Glutamatergic neuron (in vitro differentiated cells): ENCODE measurements around the gene TANGO6. TPM values are rescaled to one million over a fixed set of nuclear protein-coding genes. Genes with fewer than 3 reads are reported as not detected.

Experiments used
- DNase-seq: peaks from one replicate; pipeline ENCODE4 v3.0.0; 2022
- H3K27ac Mint-ChIP-seq: one replicate; pipeline ENCODE4 v1.8.0; 2020; ENCODE audit warnings: mild to moderate bottlenecking, mixed read lengths, inconsistent platforms; ENCODE audit not compliant: unreplicated experiment
- H3K27me3 Mint-ChIP-seq: one replicate; pipeline ENCODE4 v1.8.0; 2020; ENCODE audit warnings: mild to moderate bottlenecking, moderate library complexity, mixed read lengths, inconsistent platforms; ENCODE audit not compliant: unreplicated experiment
- H3K36me3 Mint-ChIP-seq: one replicate; pipeline ENCODE4 v1.8.0; 2020; ENCODE audit warnings: mild to moderate bottlenecking, mixed read lengths, inconsistent platforms; ENCODE audit not compliant: unreplicated experiment
- H3K4me1 Mint-ChIP-seq: one replicate; pipeline ENCODE4 v1.8.0; 2020; ENCODE audit warnings: mild to moderate bottlenecking, low read depth, mixed read lengths, inconsistent platforms; ENCODE audit not compliant: unreplicated experiment
- H3K4me3 Mint-ChIP-seq: one replicate; pipeline ENCODE4 v1.8.0; 2020; ENCODE audit warnings: mild to moderate bottlenecking, mixed read lengths, inconsistent platforms; ENCODE audit not compliant: unreplicated experiment
- H3K9me3 Mint-ChIP-seq: one replicate; pipeline ENCODE4 v1.8.0; 2020; ENCODE audit warnings: mild to moderate bottlenecking, moderate library complexity, mixed read lengths, inconsistent platforms; ENCODE audit not compliant: unreplicated experiment
- CTCF ChIP-seq: fragments of 200-600 bp; sonication (generic); IDR thresholded peaks from one replicate; pipeline ENCODE4 v1.5.0; 2021; ENCODE audit not compliant: partially characterized antibody, unreplicated experiment
- total RNA-seq: library from RNA; stranded (reverse); fragmentation: NEBNext Ultra II Directional; extraction: Animal tissue kit (Norgen Biotek cat#: 25700); gene quantifications from one replicate; pipeline ENCODE4 v1.2.1, GENCODE V29; 2021; ENCODE audit not compliant: unreplicated experiment

The TANGO6 gene
- total RNA-seq, 1 donor from 2014 or later, result 16.1 TPM

GRCh38 chr16:69029121-69029520 lies 185.8 kb downstream of the TANGO6 start:
- Mint-ChIP-seq H3K27me3 (no peaks in the 10 kb centered on the region), H3K4me1 (no peaks in the 10 kb centered on the region), H3K27ac (no peak overlapping the region), H3K36me3 (no peaks in the 10 kb centered on the region), H3K9me3 (no peaks in the 10 kb centered on the region), H3K4me3 (no peak overlapping the region)
- no peak for TF ChIP-seq CTCF
- no peak for DNase-seq

GRCh38 chr16:69031877-69032301 lies 188.6 kb downstream of the TANGO6 start:
- no peaks in the 10 kb centered on the region for H3K27me3 Mint-ChIP-seq
- DNase-seq, result no peak
- no peak overlapping the region for H3K27ac Mint-ChIP-seq
- H3K4me1 Mint-ChIP-seq, result no peaks in the 10 kb centered on the region
- no peak overlapping the region for H3K4me3 Mint-ChIP-seq
- no peak for TF ChIP-seq CTCF
- H3K36me3 Mint-ChIP-seq, result no peaks in the 10 kb centered on the region
- no peaks in the 10 kb centered on the region for H3K9me3 Mint-ChIP-seq

- no peaks in the 10 kb centered on the region for H3K9me3 Mint-ChIP-seq
- DNase-seq, result no peak
Observed at GRCh38 chr16:69033151-69033949, 190.0 kb downstream of the TANGO6 start.

GRCh38 chr16:69035375-69035774 lies 192.0 kb downstream of the TANGO6 start:
- H3K27ac Mint-ChIP-seq, result no peak overlapping the region
- H3K4me1 Mint-ChIP-seq, result peaks cover 6% of the 10 kb centered on the region
- no peaks in the 10 kb centered on the region for H3K36me3 Mint-ChIP-seq
- H3K27me3 Mint-ChIP-seq, result no peaks in the 10 kb centered on the region
- H3K9me3 Mint-ChIP-seq, result no peaks in the 10 kb centered on the region
- DNase-seq, result no peak
- no peak overlapping the region for H3K4me3 Mint-ChIP-seq
- no peak for TF ChIP-seq CTCF

More at GRCh38 chr16:69033151-69033949, 190.0 kb downstream of the TANGO6 start:
- Mint-ChIP-seq H3K4me1 (no peaks in the 10 kb centered on the region), H3K27ac (no peak overlapping the region), H3K36me3 (no peaks in the 10 kb centered on the region), H3K4me3 (no peak overlapping the region), H3K27me3 (no peaks in the 10 kb centered on the region)
- no peak for TF ChIP-seq CTCF

- Mint-ChIP-seq H3K27ac (no peak overlapping the region), H3K4me1 (peaks cover 8% of the 10 kb centered on the region), H3K4me3 (no peak overlapping the region), H3K36me3 (peaks cover 2% of the 10 kb centered on the region), H3K9me3 (no peaks in the 10 kb centered on the region), H3K27me3 (no peaks in the 10 kb centered on the region)
- no peak for TF ChIP-seq CTCF
- no peak for DNase-seq
Observed at GRCh38 chr16:69036399-69037091, 193.2 kb downstream of the TANGO6 start.
